Osteocyte (in vitro differentiated cells): Measurements from ENCODE around the gene SLC35F3. TPM values are rescaled to one million over a fixed set of nuclear protein-coding genes. Genes with fewer than 3 reads are reported as not detected.

Source experiments
- DNase-seq: peaks from one replicate; pipeline ENCODE4 v3.0.0; 2021; ENCODE audit warnings: mixed read lengths; ENCODE audit not compliant: unreplicated experiment; ENCODE audit errors: extremely low spot score
- H3K27ac Mint-ChIP-seq: one replicate; pipeline ENCODE4 v1.8.0; 2021; ENCODE audit warnings: mild to moderate bottlenecking, mixed read lengths; ENCODE audit not compliant: unreplicated experiment
- H3K27me3 Mint-ChIP-seq: one replicate; pipeline ENCODE4 v1.8.0; 2021; ENCODE audit warnings: mixed read lengths; ENCODE audit not compliant: unreplicated experiment
- H3K36me3 Mint-ChIP-seq: one replicate; pipeline ENCODE4 v1.8.0; 2021; ENCODE audit warnings: mixed read lengths; ENCODE audit not compliant: unreplicated experiment
- H3K4me1 Mint-ChIP-seq: one replicate; pipeline ENCODE4 v1.8.0; 2021; ENCODE audit warnings: mixed read lengths; ENCODE audit not compliant: unreplicated experiment
- H3K4me3 Mint-ChIP-seq: one replicate; pipeline ENCODE4 v1.8.0; 2021; ENCODE audit warnings: mild to moderate bottlenecking, moderate library complexity, mixed read lengths; ENCODE audit not compliant: unreplicated experiment
- H3K9me3 Mint-ChIP-seq: one replicate; pipeline ENCODE4 v1.8.0; 2021; ENCODE audit warnings: mixed read lengths; ENCODE audit not compliant: unreplicated experiment
- total RNA-seq: library from RNA; stranded (reverse); gene quantifications from 2 replicates; pipeline ENCODE4 v1.2.1, GENCODE V29; 2021
- TF ChIP-seq, protein P1 (sequence below): fragments of 200-600 bp; sonication (generic); IDR thresholded peaks from 2 replicates; pipeline ENCODE4 v1.5.0; 2021; ENCODE audit warnings: antibody characterized with exemption, mild to moderate bottlenecking, moderate library complexity

The SLC35F3 gene
- total RNA-seq, 1 donor from 2014 or later: not detected

DNA sequence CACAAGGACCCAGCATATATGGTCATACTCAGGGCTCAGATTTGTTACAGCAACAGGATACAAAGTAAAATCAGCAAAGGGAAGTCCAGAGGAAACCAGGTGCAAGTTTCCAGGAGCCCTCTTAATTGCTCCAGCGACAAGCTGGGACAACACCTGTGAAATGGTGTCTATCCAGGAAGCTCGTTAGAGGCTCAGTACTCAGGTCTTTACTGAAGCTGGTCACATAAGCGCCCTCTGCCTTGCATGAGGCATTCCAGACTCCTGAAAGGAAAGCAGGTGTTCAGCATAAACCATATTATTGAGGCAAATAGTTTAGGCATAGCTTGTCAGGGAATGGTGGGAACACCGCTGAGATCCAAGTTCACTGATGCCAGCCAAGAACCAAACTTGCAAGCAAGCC, 231.0 kb downstream of the SLC35F3 start:
- H3K4me1 Mint-ChIP-seq: no peaks in the 10 kb centered on the region
- peaks cover 2% of the 10 kb centered on the region for H3K27me3 Mint-ChIP-seq
- H3K36me3 Mint-ChIP-seq: no peaks in the 10 kb centered on the region
- H3K27ac Mint-ChIP-seq: no peak overlapping the region
- no peaks in the 10 kb centered on the region for H3K9me3 Mint-ChIP-seq
- TF ChIP-seq, protein P1, sequence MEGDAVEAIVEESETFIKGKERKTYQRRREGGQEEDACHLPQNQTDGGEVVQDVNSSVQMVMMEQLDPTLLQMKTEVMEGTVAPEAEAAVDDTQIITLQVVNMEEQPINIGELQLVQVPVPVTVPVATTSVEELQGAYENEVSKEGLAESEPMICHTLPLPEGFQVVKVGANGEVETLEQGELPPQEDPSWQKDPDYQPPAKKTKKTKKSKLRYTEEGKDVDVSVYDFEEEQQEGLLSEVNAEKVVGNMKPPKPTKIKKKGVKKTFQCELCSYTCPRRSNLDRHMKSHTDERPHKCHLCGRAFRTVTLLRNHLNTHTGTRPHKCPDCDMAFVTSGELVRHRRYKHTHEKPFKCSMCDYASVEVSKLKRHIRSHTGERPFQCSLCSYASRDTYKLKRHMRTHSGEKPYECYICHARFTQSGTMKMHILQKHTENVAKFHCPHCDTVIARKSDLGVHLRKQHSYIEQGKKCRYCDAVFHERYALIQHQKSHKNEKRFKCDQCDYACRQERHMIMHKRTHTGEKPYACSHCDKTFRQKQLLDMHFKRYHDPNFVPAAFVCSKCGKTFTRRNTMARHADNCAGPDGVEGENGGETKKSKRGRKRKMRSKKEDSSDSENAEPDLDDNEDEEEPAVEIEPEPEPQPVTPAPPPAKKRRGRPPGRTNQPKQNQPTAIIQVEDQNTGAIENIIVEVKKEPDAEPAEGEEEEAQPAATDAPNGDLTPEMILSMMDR: no peak
- DNase-seq: no peak
- H3K4me3 Mint-ChIP-seq: no peak overlapping the region

DNA sequence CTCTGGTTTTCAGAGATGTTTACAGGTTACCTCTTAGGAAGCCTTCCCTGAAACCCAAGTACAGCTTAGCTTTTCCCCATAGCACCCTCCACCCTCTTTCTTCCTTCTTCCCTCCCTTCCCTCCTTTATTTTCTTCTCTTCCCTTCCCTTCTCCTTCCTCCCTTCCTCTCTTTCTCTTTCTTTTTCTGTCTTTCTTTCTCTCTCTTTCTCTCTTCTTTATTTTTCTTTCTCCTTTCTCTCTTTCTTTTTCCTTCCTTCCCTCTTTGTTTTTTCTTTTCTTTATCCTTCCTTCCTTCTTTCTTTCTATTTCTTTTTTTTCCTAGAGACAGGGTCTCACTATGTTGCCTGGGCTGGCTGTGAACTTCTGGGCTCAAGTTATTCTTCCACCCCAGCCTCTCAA, 231.6 kb downstream of the SLC35F3 start:
- no peak overlapping the region for H3K4me3 Mint-ChIP-seq
- TF ChIP-seq, protein P1: no peak
- no peaks in the 10 kb centered on the region for H3K4me1 Mint-ChIP-seq
- H3K36me3 Mint-ChIP-seq: no peaks in the 10 kb centered on the region
- no peaks in the 10 kb centered on the region for H3K9me3 Mint-ChIP-seq
- DNase-seq: no peak
- H3K27me3 Mint-ChIP-seq: peaks cover 2% of the 10 kb centered on the region
- no peak overlapping the region for H3K27ac Mint-ChIP-seq

DNA sequence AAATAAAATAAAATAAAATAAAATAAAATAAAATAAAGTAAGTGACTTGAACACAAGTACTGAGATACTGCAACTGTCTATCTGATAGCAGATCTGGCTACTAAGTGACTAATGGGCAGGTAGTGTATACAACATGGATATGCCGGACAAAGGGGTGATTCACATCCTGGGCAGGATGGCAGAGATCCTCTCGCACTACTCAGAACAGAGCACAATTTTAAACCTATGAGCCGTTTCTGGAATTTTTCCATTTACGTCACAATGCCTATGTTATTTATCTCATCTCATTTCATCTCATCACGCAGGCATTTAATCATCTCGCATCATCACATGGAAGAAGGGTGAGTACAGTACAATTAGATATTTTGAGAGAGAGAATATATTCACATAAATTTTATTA, 235.5 kb downstream of the SLC35F3 start:
- TF ChIP-seq, protein P1: no peak
- DNase-seq: no peak

DNA sequence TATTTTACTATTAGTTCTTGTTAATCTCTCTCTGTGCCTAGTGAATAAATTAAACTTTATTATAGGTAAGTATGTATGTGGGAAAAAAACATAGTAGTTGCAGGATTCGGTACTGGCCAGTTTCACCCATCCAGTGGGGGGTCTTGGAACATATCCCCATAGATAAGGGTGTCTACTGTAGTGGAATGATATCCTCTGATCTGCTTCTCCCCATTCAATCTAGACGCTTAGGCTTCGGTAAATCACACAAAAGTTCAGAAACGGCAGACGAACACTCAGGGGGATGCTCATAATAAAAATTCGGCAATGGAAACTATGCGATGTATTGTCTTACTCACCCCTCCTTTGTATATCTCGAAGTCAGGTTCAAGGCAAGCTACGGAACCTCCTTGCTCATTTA, 235.9 kb downstream of the SLC35F3 start:
- no peak overlapping the region for H3K4me3 Mint-ChIP-seq
- peaks cover 2% of the 10 kb centered on the region for H3K27me3 Mint-ChIP-seq
- TF ChIP-seq, protein P1: no peak

More for the DNA sequence above, 235.5 kb downstream of the SLC35F3 start:
- H3K27me3 Mint-ChIP-seq: peaks cover 2% of the 10 kb centered on the region
- no peak overlapping the region for H3K27ac Mint-ChIP-seq
- no peak overlapping the region for H3K4me3 Mint-ChIP-seq
- H3K36me3 Mint-ChIP-seq: no peaks in the 10 kb centered on the region
- no peaks in the 10 kb centered on the region for H3K9me3 Mint-ChIP-seq
- no peaks in the 10 kb centered on the region for H3K4me1 Mint-ChIP-seq

DNA sequence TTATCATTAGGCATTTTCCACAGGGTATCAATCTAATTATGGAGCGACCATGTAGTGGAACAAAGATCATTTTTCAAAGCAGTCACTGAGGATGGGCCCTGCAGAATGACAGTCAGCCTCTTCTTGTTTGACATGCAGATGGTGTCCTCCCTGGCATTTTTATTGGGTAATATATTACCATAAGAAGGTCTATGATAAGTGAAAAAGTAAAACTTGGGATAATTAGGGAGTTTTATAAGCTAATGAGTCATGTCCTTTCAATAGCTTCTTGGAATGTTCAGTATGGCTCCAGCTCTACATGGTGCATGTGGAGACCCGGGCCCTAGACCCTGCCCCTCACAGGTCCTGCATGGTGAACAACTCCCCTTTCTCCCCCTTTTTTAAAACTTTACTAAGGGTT, 236.5 kb downstream of the SLC35F3 start:
- no peak for DNase-seq
- Mint-ChIP-seq H3K27ac (no peak overlapping the region), H3K9me3 (no peaks in the 10 kb centered on the region), H3K36me3 (no peaks in the 10 kb centered on the region), H3K4me3 (no peak overlapping the region), H3K27me3 (peaks cover 2% of the 10 kb centered on the region), H3K4me1 (no peaks in the 10 kb centered on the region)
- TF ChIP-seq, protein P1: no peak

More for the DNA sequence above, 235.9 kb downstream of the SLC35F3 start:
- no peak for DNase-seq
- no peaks in the 10 kb centered on the region for H3K4me1 Mint-ChIP-seq
- no peak overlapping the region for H3K27ac Mint-ChIP-seq
- no peaks in the 10 kb centered on the region for H3K36me3 Mint-ChIP-seq
- no peaks in the 10 kb centered on the region for H3K9me3 Mint-ChIP-seq
